GM12875 (cell line): ENCODE data around the gene SCAMP3.
"Not testable (repeated sequence)": the region's sequence is repeated elsewhere in the genome, so short reads cannot be mapped to it uniquely, and the experiment has no call there.

ENCODE experiments used
- H3K4me3 ChIP-seq: one replicate; pipeline ENCODE4 v1.5.1; 2011; ENCODE audit warnings: low read depth, low read length, control low read depth
- CTCF ChIP-seq: IDR thresholded peaks from 2 replicates; pipeline ENCODE4 v1.5.1; 2011; ENCODE audit warnings: low read depth, mild to moderate bottlenecking, control low read depth, inconsistent platforms, low read length, moderate library complexity, borderline replicate concordance; ENCODE audit not compliant: insufficient read depth

SCAMP3 gene

DNA sequence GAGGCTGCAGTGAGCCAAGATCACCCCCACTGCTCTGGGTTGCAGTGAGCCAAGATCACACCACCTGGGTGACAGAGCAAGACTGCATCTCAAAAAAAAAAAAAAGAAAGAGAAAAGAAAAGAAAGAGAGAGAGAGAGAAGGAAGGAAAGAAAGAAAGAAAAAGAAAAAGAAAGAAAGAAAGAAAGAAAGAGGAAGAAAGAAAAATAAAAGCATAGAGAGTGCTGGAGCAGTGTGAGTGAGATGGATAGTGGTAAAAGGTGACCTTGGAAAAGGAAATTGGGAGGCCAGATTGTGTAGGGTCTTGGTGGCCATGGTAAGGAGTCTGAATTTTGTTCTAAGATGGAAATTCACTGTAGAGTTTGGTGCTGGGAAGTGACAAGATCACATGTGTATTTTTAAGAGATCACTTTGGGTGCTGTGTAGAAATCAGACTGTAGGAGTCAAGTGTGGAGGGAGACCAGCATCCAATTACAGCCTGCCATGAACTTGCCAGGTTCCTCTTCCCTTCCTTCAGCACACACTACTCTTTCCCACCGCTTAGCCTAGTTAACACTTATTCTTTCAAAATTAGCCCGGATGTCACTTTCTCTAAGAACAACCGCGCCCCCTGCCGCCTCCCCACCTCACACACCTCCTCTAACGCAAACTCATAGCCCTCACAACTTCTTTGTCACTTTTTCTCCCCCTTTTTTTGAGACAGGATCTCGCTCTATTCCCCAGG is 35.8 kb downstream of the SCAMP3 start:
- peak; percentile 68; the same call in 1 of the 2 replicates for TF ChIP-seq CTCF
- peak overlapping the region; percentile 56 for H3K4me3 ChIP-seq

- H3K4me3 ChIP-seq, result peak overlapping the region; percentile 8
Measured at GRCh38 chr1:155225404-155225759, 36.8 kb downstream of the SCAMP3 start.

DNA sequence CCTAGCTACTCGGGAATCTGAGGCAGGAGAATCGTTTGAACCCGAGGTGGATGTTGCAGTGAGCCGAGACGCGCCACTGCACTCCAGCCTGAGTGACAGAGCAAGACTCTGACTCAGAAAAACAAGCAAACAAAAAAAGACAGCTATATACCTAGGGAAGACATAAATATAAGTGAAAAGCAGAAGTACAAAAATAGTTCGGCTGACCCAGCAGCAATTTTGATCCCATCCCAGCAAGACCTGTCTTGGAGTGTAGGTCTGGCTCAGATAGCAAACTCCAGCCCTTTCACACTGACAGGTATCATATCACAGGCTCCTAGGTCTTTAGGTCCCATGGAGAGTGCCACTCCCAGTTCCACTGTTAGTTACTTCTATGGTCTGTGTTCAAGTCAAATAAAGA is 39.1 kb downstream of the SCAMP3 start:
- no peak overlapping the region for H3K4me3 ChIP-seq
- no peak for TF ChIP-seq CTCF

DNA sequence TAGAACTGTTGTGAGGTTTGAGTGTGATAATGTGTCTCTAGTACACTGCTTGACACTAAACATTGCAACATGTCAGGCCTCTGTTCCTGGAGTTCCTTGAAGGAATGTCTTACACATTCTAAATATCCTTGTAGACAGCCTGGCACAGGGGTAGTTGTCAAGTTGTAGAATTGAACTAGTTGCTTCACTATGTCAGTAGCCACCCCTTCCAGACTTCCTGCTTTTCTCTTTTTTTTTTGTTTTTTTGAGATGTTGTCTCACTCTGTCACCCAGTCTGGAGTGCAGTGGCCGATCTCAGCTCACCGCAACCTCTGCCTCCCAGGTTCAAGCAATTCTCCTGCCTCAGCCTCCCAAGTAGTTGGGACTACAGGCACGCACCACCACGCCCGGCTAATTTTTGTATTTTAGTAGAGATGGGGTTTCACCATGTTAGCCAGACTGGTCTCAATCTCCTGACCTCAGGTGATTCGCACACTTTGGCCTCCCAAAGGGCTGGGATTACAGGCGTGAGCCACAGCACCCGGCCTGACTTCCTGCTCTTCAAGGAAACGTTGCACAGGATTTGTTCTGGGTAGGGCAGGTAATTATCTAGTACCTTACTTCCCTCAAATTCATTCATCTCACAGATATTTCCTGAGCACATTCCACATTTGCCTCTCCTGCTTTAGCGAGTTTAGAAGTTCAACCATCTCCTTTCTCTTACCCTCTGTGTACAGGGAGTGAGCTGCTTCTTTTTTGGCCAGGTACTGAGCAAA is 41.8 kb downstream of the SCAMP3 start:
- not testable (repeated sequence) for H3K4me3 ChIP-seq

GRCh38 chr1:155219592-155220031 is 42.5 kb downstream of the SCAMP3 start:
- H3K4me3 ChIP-seq, result no peak overlapping the region
- no peak for TF ChIP-seq CTCF

GRCh38 chr1:155218854-155219591 is 43.1 kb downstream of the SCAMP3 start:
- no peak for TF ChIP-seq CTCF
- no peak overlapping the region for H3K4me3 ChIP-seq

DNA sequence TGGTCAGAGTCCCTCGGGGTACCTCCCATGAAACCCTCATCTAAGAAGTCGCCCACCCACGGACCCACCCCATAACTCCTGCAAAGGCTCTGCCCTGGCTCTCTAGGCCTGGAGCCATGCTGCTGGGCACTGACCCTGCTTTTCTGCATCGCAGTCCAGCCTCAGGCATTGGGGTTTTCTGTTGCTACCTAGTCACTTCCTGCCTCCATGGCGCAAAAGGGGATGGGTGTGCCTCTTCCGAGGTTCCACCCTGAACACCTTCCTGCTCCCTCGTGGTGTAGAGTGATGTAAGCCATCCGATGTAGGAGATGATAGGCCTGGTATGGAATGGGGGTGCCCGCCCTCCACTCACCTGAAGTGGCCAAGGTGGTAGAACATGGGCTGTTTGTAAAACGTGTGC is 47.5 kb downstream of the SCAMP3 start:
- H3K4me3 ChIP-seq, result not testable (repeated sequence)

DNA sequence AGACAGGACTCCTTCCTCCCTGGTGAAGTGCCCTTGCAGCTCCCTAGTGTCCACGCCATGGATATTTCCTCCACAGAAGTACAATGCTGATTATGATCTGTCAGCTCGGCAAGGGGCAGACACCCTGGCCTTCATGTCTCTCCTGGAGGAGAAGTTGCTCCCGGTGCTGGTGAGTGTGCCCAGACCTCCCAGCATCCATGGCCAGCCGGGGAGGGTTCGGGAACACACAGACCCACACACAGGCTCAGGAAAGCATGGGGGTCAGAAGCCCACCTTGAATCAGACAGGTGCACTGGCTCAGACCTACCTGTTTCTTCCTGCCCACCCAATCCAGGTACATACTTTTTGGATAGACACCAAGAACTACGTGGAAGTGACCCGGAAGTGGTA is 50.1 kb downstream of the SCAMP3 start:
- not testable (repeated sequence) for H3K4me3 ChIP-seq

DNA sequence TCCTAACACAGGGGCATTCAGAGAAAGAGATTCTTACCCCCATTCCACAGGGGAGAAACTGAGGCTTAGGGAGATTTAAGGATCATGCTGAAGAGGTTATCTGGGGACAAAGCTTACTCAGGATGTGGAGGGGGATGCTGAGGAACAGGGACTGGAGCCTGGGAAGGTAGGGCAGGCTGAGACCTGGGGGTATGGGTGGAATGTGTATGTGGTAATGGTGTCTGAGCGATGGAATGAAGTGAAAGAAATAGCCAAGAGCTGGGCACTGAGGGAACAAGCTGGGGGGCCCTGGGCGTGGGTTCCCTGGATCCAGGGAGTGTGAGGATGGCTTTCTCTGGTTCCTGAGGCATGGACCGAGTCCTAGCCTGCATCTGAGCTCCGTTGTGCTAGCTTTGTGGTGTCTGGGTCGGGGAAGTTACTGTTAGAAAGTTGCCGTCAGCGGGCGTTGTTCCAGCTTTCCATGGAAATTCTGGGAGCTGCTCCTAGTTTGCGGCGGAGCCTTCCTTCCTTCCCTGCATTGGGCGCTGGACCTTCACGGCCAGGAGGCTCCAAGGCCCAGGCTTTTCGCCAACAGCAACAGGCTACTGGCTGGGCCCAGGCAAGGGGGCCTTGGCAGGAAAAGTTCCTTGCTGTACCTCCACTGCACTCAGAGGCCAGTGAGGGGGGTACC is 50.6 kb downstream of the SCAMP3 start:
- H3K4me3 ChIP-seq, result not testable (repeated sequence)
